Measurements from ENCODE around the gene HYAL4.

Gene HYAL4

DNA sequence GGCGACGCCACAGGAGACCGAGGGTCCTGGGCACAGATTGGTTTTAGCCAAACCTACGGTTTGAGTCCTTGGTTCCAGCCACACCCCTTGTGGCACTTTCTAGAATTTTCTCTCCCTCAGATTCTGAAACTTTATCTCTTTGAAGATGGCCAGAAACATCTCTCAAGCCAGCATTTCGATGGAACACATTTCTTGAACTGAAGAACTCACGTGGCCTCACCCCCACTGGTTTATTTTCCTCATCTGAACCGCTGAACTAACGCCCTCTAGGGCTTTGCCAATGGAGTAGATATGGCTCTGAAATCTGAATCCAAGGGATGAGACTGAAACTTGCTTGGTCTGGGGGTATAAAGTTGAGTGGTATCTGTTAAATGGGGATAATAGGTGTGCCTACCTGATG, 73.3 kb downstream of the HYAL4 start:
- no peak for ATAC-seq

DNA sequence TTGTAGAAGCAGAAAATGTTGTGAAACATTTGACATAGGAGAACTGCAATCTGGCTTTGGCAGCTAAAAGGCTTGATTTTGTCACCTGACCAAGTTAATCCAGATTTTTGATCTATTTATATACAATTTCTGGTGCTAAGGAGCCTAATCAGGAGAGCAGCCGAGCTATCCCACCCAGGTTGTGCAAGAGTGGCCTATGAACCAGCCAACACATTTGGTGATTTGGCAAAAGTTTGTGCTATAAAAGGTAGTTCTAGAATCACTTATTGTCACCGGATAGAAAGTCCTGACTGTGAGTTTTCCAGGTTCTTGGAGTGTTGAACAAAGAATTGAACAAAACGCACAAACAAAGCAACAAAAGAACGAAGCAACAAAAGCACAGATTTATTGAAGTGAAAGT, 78.6 kb downstream of the HYAL4 start:
- ATAC-seq: no peak

DNA sequence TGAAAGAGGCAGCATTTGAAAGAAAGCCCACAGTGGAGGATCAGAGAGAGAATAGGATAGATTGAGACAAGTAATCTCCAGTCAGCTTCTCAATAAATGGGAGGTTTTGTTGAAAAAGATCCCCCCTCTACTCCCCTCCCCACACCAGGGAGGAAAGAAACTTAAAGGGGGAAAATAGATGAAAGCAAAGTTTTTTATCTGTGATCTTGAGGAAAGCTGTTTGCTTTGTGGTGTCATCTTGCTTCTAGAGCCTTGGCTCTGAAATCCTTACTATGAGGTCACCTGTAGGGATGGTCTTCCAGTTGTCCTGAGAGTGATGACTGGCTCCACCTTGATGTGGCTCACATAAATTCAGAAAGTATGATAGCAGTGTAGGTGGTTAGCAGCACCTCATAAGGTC, 80.0 kb downstream of the HYAL4 start, which contains the start of gene SPAM1:
Gene SPAM1, plus strand, starts transcription at position 301 of the 400 bp plus-strand sequence. CDS start 28,330 bp downstream, outside the sequence.
- ATAC-seq: no peak

Data from activated CD4-positive, CD25-positive, alpha-beta regulatory T cell treated with anti-CD3 and anti-CD28 coated beads, Interleukin-2, amount 50 U/mL, for 24 hours (primary cell).